HG03342 (cell line): Measurements from ENCODE around the gene SENP3.

Source experiments
- ATAC-seq: cut with Tn5 transposase; IDR thresholded peaks from one replicate; pipeline ENCODE4 v1.9.1; 2021; ENCODE audit warnings: mild to moderate bottlenecking, moderate library complexity; ENCODE audit not compliant: unreplicated experiment

SENP3 gene

GRCh38 chr17:7561589-7562207, at the start of gene SENP3:
TSS of gene SENP3 (plus strand) at chr17:7561919. CDS start at chr17:7563077, 1,158 bp downstream.
- peak; percentile 54 for ATAC-seq

GRCh38 chr17:7512105-7512504, 49.6 kb upstream of the SENP3 start:
- ATAC-seq, result no peak

- no peak for ATAC-seq
Measured at GRCh38 chr17:7512824-7513540, 48.7 kb upstream of the SENP3 start.

GRCh38 chr17:7513850-7514419, 47.8 kb upstream of the SENP3 start:
- no peak for ATAC-seq

GRCh38 chr17:7515911-7516610, 45.7 kb upstream of the SENP3 start:
- no peak for ATAC-seq

- ATAC-seq, result no peak
Measured at GRCh38 chr17:7523033-7523432, 38.7 kb upstream of the SENP3 start.

GRCh38 chr17:7528842-7529241, 32.9 kb upstream of the SENP3 start:
- no peak for ATAC-seq

- no peak for ATAC-seq
Measured at GRCh38 chr17:7530023-7530900, 31.5 kb upstream of the SENP3 start.

- ATAC-seq, result no peak
Measured at GRCh38 chr17:7538050-7538449, 23.7 kb upstream of the SENP3 start.

- ATAC-seq, result no peak
Measured at GRCh38 chr17:7538891-7539545, 22.7 kb upstream of the SENP3 start.

GRCh38 chr17:7541074-7541621, 20.6 kb upstream of the SENP3 start:
- ATAC-seq, result no peak

GRCh38 chr17:7544911-7545310, 16.8 kb upstream of the SENP3 start:
- no peak for ATAC-seq

GRCh38 chr17:7548585-7549400, 12.9 kb upstream of the SENP3 start, which contains the start of gene TNFSF12:
TSS of gene TNFSF12 (plus strand) at chr17:7549058. CDS start at chr17:7549154, 96 bp downstream.
- ATAC-seq, result no peak

GRCh38 chr17:7549401-7550055, 12.2 kb upstream of the SENP3 start:
- no peak for ATAC-seq

- no peak for ATAC-seq
Measured at GRCh38 chr17:7550344-7550743, 11.4 kb upstream of the SENP3 start.

GRCh38 chr17:7551396-7551795, 10.3 kb upstream of the SENP3 start:
- ATAC-seq, result no peak

- peak; percentile 58 for ATAC-seq
Measured at GRCh38 chr17:7552621-7553051, 9.1 kb upstream of the SENP3 start.

GRCh38 chr17:7553356-7553755, 8.4 kb upstream of the SENP3 start:
- ATAC-seq, result no peak
